Activated T-helper 1 cell treated with anti-CD3 and anti-CD28 coated beads, Interleukin-2, amount 50 U/mL, for 16 hours (primary cell): ENCODE measurements around the gene ZNF850.
"Not testable (repeated sequence)": the region's sequence is repeated elsewhere in the genome, so short reads cannot be mapped to it uniquely, and the experiment has no call there.

ENCODE experiments used
- DNase-seq, 2 donors: peaks; one replicate each; pipeline ENCODE4 v3.0.0-alpha.2; 2020; ENCODE audit warnings: low read depth in 1 of 2, low spot score in 1 of 2

Gene ZNF850

DNA sequence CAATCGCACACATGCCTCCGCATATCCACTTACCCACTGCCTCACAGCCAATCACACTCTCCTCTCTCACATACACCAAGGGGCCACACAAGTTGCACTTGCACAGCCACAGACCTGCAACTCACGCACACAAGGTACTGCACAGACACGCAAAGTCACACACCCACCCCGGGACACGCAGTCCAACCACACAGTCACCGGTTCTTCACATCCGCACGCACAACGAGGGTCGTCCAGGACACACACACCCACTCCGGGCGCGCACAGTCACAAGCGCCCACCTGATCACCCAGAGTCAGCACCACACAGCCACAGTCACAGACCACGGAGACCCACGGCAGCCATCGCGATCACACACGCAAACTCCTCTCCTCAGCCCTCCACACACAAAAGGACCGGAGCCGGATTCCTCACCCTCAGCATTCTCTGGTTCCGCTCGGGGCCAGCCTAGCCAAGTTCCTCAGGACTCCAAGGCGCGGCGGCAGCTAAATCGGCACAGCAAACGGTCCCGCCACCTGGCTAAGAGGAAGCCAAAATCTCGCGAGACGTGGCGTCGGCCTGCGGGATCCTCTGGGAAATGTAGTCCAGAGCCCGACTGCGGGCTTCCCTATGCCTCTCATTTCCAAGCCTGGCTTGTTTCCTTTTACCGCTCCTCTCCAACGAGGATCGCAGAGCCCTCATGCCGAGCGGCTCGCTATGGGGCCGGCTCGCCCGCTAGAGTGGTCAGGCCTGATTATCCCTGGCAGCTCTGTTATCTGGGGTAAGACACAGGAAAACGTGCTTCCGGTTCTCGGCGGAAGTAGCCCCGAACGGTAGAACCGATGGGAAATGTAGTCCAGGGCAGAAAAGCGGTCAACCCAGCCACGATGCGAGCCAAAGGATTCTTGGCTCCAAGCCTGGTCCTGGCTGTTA is at the start of gene ZNF850:
Gene ZNF850 (minus strand): TSS at position 497 of the 912 bp plus-strand sequence. CDS start 10,201 bp downstream, outside the sequence.
- peak; percentile 85 for DNase-seq

DNA sequence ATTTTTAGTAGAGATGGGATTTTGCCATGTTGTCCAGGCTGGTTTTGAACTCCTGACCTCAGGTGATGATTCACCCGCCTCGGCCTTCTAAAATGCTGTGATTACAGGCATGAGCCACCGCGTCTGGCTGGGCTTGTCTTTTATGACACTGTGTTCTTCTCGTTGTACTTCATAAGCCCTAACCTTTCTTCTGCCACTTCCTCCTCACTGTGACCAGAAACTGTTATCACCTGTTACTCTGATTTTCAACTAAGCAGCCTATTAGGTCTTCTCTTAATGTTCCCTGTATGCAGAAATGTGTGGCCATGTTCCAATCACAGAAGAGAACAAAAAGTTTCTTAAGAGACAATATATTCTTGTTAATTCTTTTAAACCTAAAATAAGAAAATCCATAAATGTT is 49.2 kb upstream of the ZNF850 start:
- DNase-seq: no peak

GRCh38 chr19:36819130-36819630 is 46.6 kb upstream of the ZNF850 start:
- DNase-seq: no peak

- DNase-seq: no peak
These were observed 34.4 kb upstream of the ZNF850 start for GRCh38 chr19:36807029-36807428.

DNA sequence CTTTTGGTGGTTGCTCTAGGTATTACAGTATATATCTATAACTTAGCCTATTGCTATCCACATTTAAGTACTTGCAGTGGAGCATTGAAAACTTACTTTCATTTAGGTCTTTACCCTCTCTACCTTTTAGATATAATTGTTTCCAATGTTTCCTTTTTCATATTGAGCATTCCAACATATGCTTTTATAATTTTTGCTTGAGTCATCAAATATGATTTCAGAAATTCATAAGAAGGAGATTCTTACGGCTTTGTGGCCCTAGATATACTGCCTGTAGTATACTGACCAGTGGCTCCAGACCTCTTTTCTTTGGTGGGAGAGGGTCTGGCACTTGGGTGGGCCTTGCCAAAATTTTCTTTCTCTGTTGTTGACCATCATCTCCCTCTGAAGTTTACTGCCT is 32.8 kb upstream of the ZNF850 start:
- no peak for DNase-seq

DNA sequence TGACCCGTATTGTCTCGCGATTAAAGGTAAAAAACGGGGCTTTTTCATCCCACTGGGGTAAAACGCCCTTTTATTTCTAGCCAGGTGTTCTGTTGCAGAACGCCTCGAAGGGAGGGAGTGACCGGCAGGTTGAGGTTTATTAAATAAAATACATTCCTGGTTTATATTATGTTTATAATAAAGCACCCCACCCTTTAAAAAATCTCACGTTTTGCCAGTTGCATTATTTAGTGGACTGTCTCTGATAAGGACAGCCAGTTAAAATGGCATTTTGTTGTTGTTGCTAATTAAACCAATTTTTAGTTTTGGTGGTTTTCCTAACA is 25.1 kb upstream of the ZNF850 start:
- DNase-seq: no peak

DNA sequence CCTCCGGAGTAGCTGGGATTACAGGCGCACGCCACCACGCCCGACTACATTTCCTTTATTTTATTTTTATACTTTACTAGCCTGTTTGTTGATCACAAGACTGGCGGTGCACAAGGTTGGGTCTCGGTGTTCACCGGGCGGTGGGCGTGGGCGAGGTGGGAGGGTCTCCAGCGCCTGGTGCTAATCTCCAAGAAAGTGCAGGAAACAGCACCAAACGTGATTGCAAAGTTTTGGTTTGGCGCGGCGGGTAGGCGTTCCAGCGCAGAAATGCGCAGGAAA is 24.0 kb upstream of the ZNF850 start:
- no peak for DNase-seq

DNA sequence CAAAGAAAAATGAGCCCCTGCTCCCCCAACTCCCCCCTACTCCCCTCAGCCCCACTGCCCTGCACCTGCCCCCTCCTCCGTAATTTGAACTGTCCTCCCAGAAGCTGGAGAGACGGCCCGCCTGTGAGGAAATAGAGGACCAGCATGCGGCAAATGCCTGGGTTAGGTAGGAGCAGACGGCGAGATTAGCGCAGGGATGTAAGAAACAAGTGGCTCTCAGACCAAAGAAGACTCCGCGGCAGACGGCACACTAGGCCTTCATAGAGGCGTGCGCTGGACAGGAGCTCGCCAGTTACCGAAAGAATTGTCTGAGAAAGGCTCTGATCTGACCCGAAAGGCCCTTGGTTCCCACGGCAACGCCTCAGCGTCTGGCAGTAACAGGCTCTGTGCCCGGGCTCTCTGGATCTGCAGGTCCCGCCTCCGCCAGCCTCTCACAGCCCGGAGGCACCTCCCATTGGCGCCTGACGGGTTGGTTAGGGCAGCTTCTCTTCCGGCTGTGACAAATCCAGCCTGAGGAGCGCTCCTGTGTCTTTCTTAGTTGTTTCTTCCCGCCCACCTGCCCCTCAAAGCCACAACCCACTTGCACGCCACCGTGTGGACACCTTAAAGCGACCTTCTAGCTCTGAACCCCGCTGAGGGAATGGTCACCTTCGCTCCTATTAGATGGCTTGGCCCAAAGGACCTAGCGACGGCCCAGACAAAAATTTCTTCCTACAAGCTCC is 19.0 kb upstream of the ZNF850 start:
- not testable (repeated sequence) for DNase-seq

GRCh38 chr19:36775768-36776167 is 3.2 kb upstream of the ZNF850 start:
- DNase-seq: no peak

DNA sequence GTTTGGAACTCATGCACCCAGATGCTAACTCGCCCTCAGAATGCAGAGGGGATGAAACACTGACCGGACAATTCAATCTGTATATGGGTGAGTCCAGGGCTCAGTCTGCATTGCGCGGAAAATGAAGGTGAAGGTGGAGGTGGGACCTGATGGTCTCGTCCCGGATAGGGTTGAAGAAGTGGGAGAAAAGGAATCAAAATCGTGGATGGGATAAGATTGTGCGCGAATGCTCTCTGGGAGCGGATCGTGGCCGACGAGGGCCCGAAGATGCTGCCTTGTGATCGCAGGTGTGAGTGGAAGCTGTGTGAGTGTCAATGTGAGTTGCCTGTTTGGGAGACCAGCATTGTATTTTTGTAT is 594 bp upstream of the ZNF850 start:
- no peak for DNase-seq

DNA sequence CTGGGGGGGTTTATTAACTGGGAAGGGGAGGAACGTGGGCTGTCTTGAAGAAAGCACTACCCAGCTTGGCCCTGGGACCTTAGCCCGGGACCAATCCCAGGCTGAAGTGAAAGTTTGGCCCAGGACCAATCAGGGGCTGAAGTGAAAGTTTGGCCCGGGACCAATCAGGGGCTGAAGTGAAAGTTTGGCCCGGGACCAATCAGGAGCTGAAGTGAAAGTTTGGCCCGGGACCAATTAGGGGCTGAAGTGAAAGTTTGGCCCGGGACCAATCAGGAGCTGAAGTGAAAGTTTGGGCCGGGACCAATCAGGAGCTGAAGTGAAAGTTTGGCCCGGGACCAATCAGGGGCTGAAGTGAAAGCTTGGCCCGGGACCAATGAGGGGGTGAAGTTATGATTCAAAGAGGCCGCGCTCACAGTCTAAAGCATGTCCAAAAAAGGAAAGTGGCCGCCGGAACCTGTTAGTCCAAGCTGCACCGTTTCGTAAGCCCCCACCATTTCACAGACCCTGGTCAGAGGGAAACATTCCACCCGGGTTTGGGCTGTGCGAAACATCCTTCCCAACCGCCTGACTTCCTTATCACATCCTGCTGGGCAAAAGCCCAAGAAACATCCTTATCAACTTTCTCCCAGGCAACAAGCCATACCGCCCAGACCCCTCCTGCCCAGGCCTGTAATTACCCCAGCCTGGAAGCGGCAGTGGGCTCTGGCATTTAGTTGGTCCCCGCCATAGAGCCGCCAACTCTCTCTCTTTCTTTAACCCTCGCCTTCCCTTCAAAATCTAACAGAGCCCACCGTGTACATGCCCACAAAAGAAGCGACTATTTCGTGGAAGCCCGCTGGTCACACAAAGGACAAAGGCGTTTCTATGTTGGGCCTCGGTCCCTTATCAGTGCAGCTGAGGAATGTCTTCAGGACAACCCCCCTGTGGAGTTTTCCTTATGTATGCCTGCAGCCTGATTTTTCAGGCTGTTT is 1.1 kb downstream of the ZNF850 start:
- no peak for DNase-seq

GRCh38 chr19:36750066-36750691 is 22.4 kb downstream of the ZNF850 start:
- no peak for DNase-seq

- DNase-seq: not testable (repeated sequence)
These were observed 23.0 kb downstream of the ZNF850 start for GRCh38 chr19:36749613-36750012.

GRCh38 chr19:36748431-36749275 is 24.0 kb downstream of the ZNF850 start:
- DNase-seq: no peak

DNA sequence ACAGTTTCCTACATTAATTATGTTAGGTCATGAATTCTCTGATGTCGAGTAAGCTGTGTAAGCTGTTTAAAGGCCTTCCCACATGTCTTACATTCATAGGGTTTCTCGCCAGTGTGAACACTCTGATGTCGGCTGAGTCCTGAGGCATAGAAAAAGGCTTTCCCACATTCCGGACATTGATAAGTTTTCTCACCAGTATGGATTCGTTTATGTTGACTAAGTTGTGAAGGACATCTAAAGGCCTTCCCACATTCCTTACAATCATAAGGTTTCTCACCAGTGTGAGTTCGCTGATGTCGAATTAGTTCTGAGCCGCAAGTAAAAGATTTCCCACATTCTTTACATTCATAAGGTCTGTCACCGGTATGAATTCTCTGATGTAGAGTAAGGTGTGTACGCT is 24.9 kb downstream of the ZNF850 start:
- DNase-seq: no peak

GRCh38 chr19:36745870-36746269 is 26.7 kb downstream of the ZNF850 start:
- no peak for DNase-seq

DNA sequence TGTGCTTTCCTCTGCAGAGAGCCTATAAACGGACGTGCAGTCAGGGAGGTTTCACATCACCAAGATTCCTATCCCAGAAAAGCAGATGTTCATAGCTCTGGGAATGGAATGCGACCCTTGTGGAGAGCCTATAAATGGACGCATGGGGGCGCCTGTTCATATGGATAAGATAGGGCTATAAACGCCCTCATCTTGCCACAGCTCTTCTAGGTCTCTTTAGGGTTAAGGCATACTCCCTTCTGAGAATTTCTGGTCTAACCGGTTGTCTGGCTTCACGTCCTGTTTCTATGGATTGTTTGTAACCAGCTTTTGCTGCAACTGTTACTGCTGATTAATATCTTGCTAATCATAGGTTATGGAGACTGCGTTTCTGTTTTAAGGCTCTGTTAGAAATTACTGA is 36.4 kb downstream of the ZNF850 start:
- DNase-seq: not testable (repeated sequence)

- DNase-seq: no peak
These were observed 52.7 kb downstream of the ZNF850 start for GRCh38 chr19:36719687-36720556.

DNA sequence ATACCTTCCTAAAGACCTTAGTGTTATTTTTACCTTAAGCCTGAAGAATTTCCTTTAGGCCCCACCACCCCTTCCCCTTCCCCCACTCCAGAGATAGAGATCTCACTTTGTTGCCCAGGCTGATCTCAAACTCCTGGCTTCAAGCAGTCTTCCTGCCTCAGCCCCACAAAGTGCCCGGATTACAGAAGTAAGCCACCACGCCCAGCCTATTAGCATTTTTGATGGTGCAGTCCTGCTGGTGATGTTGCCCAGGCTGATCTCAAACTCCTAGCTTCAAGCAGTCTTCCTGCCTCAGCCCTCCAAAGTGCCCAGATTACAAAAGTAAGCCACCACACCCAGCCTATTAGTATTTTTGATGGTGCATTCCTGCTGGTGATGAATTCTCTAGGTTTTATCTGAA is 63.2 kb downstream of the ZNF850 start:
- DNase-seq: no peak
